HG02571 (cell line): ENCODE measurements around the gene CCDC57.
"Not testable (repeated sequence)": the region's sequence is repeated elsewhere in the genome, so short reads cannot be mapped to it uniquely, and the experiment has no call there.

Experiments used
- ATAC-seq: cut with Tn5 transposase; IDR thresholded peaks from one replicate; pipeline ENCODE4 v1.9.1; 2021; ENCODE audit warnings: mild to moderate bottlenecking, moderate library complexity; ENCODE audit not compliant: unreplicated experiment

The CCDC57 gene

GRCh38 chr17:82179412-82179811, 33.2 kb downstream of the CCDC57 start:
- no peak for ATAC-seq

- no peak for ATAC-seq
Observed at GRCh38 chr17:82178499-82179261, 34.0 kb downstream of the CCDC57 start.

GRCh38 chr17:82177761-82178498, 34.7 kb downstream of the CCDC57 start:
- no peak for ATAC-seq

GRCh38 chr17:82177276-82177675, 35.4 kb downstream of the CCDC57 start:
- ATAC-seq, result no peak

- no peak for ATAC-seq
Observed at GRCh38 chr17:82175951-82176350, 36.7 kb downstream of the CCDC57 start.

- ATAC-seq, result no peak
Observed at GRCh38 chr17:82175201-82175600, 37.4 kb downstream of the CCDC57 start.

GRCh38 chr17:82174042-82174857, 38.4 kb downstream of the CCDC57 start:
- not testable (repeated sequence) for ATAC-seq

GRCh38 chr17:82173351-82174041, 39.1 kb downstream of the CCDC57 start:
- no peak for ATAC-seq

GRCh38 chr17:82172486-82173160, 40.0 kb downstream of the CCDC57 start:
- ATAC-seq, result no peak

GRCh38 chr17:82171750-82172375, 40.8 kb downstream of the CCDC57 start:
- no peak for ATAC-seq

GRCh38 chr17:82170412-82170961, 42.2 kb downstream of the CCDC57 start:
- no peak for ATAC-seq

GRCh38 chr17:82168568-82168967, 44.1 kb downstream of the CCDC57 start:
- ATAC-seq, result no peak

GRCh38 chr17:82167028-82167427, 45.6 kb downstream of the CCDC57 start:
- ATAC-seq, result no peak

- no peak for ATAC-seq
Observed at GRCh38 chr17:82164853-82165252, 47.8 kb downstream of the CCDC57 start.

- ATAC-seq, result no peak
Observed at GRCh38 chr17:82161216-82161615, 51.4 kb downstream of the CCDC57 start.

- ATAC-seq, result no peak
Observed at GRCh38 chr17:82160075-82160474, 52.6 kb downstream of the CCDC57 start.

GRCh38 chr17:82158825-82159224, 53.8 kb downstream of the CCDC57 start:
- ATAC-seq, result no peak

- ATAC-seq, result no peak
Observed at GRCh38 chr17:82157046-82158035, 55.3 kb downstream of the CCDC57 start.
